NOMO-1 treated with dmso at 0.1 percent for 144 hours (cell line): ENCODE results near the gene NEURL1B.
"Not testable (repeated sequence)": the region's sequence is repeated elsewhere in the genome, so short reads cannot be mapped to it uniquely, and the experiment has no call there.

Source experiments
- DNase-seq: peaks from one replicate; lab custom pipeline; 2025; ENCODE audit not compliant: unreplicated experiment; lab: John Stamatoyannopoulos, UW

NEURL1B gene

DNA sequence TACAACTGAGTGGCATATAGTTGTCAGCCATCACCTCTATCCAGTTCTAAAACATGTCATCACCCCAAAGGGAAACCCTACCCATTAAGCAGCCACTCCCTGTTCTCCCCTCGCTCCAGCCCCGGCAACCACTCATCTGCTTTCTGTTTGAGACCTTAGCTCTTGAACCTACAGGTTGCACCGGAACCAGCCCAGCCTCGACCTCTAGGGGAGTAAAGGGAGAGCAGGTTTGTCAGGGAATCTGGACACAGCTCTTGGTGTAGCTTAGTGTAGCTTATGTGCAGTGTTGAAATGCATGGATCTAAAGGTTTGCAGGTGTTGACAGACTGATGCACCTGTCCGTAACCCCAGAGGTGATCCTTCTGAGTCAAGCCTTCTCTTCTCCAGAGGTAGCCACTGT is 30.0 kb downstream of the NEURL1B start:
- DNase-seq: no peak

DNA sequence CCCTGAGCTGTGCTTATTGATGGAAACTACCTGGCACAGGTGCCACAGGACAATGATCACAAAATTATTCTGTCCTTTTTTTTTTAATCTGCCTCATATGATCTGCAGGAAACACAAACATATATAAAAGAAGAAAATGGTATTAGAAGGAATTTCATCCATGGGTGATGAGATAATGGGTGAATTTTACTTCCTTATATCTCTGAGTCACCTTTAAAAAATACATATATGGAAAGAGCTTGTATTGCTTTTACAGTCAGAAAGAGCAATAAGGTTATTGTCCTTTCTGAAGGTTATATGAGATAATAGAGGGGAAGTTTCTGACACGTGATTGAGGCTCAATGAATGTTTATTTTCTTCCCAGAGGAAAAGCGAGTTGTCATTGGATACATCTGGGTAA is 31.6 kb downstream of the NEURL1B start:
- DNase-seq: no peak

DNA sequence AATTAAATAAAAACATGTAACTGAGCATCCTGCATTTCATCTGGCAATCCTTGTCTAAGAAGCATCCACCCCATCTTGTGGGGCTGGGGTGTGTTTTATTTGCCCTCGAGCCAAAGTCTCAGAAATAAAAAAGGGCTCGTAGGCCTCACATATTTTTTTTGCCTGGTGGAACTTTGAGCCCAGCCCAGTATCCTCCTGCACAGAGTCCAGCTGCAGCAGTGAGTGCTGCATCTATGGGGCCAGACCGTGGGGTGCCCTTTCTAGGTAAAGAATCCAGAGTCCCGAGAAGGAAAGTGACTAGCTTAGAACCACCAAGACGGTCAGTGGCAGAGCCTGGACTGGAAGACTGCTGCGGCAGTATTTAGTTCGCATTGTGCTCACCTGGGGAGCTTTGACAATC is 33.1 kb downstream of the NEURL1B start:
- no peak for DNase-seq

DNA sequence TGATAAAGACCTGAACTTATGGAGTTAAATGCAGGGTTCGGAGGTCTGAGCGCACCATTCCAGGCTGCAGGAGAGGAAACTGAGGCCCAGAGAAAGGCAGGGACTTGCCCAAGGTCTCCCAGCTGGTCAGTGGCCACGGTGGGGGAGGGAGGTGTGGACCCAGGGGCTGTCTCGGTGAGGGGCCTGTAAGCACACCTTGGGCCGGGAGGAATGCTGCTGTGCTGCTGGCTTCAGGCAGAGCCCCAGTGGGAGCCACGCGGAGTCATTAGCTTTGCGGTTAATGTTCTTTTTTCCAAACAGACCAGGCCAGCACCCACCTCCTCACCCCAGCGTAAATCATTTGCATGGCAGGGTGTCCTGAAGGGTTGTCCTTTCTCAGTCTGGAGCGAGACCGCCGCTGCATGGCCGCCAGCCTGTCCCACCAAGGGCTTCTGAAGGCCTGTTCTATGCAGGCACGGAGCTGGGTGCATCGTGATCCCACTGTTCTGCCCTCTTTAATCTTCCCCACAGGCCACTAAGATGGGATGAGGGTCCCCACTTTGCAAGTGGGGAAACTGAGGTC is 35.9 kb downstream of the NEURL1B start:
- no peak for DNase-seq

DNA sequence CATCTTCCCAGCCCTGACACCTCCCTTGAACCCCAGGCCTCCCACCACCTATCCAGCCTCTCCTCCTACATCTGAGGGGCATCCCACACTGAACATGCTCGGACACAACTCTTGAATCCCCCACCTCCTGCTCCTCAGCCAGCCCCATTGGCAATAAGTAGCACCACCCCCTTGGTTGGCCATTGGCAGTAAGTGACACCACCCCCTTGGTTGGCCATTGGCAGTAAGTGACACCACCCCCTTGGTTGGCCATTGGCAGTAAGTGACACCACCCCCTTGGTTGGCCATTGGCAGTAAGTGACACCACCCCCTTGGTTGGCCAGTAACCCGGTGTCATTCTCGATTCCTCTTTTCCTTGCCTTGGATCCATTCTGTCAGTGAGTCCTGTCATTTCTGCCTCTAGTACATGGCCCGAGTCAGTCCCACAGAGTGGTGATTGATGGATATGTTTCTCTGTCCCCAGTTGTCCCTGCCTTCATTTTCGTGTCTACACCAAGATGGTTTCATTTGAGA is 37.4 kb downstream of the NEURL1B start:
- DNase-seq: not testable (repeated sequence)

DNA sequence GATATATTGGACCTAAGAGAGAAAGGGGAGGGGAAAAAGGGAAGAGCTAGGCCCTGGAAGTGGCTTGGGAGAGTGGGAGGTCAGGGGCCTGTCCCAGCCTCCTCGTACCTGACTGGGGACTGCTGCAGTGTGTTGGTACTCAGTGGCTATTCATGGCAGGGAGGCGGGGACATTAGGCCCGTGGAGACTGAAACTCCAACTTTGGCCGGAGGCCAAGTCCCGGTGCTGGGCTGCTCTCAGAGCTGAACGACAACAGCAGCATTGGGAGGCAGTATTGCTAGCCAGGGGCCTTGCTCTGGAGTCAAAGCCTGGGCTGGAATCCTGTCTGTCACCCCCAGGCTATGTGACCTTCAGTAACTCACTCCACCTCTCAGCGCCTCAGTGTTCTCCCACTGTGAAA is 37.8 kb downstream of the NEURL1B start:
- no peak for DNase-seq

DNA sequence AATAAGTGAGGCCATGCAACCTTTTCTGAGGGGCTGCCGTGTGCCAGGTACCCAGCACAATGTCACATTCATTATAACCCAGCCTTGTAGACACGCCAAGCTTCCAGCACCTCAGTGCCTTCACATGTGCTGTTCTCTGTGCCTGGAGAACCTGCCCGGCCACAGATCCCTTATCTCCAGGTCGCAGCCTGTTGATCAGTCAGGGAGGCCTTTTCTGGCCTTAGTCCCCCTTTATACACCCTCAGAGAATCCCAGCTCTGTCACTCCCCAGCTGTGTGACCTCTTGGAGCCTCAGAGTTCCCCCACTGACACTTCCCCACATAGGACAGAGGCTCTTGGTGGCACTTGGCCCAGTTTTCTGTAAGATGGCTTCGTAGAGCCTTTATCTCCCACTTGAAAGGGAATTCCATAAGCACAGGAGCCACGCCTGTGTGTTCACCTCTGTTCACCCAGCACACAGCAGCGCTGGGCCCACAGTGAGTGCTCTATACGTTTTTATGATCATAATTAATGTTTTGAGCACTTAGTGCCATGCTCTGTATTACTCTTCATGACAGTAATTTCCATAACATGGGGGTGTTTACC is 38.7 kb downstream of the NEURL1B start:
- DNase-seq: no peak

DNA sequence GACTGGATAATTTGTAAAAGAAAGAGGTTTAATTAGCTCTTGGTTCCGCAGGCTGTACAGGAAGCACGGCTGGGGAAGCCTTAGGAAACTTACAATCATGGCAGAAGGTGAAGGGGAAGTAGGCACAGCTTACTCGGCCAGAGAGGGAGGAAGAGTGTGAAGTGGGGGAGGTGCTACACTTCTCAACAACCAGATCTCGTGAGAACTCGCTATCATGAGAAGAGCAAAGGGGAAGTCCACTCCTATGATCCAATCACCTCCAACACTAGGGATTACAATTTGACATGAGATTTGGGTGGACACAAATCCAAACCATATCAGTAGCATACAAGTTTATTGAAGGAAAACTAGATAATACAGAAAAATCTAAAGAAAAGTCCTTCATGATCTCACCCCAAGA is 39.9 kb downstream of the NEURL1B start:
- DNase-seq: peak; percentile 41

DNA sequence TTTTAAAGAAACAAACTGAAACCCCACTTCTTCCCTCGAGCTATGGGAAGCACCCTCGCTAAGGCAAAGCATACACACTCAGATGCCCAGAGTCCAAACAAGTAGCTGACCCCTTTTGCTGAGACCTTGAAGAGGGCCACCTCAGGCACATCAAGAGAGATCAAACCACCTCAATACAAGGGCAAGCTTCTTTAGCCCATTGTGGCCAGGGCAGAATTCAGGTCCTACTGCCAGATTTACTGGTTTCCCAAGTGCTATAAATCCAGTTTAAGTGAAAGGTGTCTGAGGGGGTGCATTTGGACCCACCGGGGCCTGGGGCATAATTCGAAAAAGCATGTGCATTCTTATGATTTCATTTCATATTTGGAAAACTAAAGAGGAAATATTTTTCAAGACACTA is 40.4 kb downstream of the NEURL1B start:
- DNase-seq: no peak

DNA sequence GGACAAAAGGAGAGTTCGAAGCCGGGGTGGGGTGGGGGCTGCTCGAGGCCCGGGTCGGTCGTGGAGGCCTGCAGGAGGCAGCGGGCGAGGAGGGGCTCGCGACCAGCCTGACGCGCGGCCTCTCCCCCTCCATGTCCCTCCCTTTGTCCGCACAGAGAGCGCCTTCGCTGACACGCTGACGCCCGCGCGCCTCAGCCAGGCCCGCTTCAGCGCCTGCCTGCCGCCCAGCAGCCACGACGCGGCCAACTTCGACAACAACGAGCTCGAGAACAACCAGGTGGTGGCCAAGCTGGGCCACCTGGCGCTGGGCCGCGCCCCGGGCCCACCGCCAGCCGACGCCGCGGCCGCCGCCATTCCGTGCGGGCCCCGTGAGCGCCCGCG is 42.2 kb downstream of the NEURL1B start:
- no peak for DNase-seq

DNA sequence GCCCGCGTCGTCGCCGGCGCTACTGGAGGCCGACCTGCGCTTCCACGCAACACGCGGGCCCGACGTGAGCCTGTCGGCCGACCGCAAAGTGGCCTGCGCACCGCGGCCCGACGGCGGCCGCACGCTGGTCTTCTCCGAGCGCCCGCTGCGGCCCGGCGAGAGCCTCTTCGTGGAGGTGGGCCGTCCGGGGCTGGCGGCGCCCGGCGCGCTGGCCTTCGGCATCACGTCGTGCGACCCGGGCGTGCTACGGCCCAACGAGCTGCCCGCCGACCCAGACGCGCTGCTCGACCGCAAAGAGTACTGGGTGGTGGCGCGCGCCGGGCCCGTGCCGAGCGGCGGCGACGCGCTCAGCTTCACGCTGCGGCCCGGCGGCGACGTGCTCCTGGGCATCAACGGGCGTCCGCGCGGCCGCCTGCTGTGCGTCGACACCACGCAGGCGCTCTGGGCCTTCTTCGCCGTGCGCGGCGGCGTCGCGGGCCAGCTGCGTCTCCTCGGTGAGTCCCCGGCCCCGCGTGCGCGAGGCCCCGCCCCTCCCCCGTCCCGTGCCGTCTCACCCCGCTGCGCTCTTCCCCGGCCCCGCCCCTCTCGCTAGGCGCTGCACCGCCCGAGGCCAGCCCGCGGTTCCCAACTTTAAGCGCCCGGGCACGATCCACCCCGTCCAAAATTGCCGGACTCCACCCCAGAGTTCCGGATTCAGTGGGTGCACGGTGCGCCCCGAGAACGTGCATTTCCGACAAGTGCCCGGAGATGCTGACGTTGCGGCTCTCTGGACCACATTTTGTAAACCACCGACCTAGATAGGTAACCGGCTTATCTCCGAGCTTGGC is 42.8 kb downstream of the NEURL1B start:
- no peak for DNase-seq

DNA sequence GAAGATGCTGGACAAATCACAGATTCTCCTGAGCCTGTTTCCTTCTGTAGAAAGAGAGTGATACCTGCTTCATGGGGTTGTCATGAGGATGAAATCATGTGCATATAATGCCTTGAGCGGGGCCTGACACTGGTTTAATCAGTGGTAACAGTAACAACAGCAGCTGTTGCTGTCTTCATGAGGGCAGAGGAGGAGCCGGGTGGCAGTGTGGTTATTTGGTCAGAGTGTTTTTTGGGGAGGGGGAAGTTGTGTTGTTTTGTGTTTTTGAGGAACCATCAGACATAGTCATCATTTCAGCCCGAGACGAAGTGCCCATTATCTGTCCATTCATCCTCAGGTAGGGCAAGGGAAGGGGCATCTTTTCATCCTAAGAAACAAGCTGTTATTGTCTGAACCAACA is 44.0 kb downstream of the NEURL1B start:
- DNase-seq: no peak

DNA sequence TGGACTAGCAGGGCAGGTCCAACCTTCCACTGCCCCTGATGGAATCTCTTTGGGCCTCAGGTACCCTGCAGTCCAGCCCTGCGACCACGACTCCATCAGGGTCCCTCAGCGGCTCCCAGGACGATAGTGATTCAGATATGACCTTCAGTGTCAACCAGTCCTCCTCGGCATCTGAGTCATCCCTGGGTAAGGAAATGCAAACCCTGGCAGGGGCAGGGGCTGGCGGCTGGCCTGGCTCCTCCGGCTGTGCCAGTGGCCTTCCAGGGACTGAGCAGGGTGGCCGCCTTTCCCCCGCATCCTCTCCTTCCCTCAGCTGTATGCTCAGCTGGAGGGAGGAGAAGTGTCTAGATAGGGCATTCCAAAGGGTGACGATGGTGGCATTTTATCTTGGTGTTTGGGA is 45.0 kb downstream of the NEURL1B start:
- no peak for DNase-seq

DNA sequence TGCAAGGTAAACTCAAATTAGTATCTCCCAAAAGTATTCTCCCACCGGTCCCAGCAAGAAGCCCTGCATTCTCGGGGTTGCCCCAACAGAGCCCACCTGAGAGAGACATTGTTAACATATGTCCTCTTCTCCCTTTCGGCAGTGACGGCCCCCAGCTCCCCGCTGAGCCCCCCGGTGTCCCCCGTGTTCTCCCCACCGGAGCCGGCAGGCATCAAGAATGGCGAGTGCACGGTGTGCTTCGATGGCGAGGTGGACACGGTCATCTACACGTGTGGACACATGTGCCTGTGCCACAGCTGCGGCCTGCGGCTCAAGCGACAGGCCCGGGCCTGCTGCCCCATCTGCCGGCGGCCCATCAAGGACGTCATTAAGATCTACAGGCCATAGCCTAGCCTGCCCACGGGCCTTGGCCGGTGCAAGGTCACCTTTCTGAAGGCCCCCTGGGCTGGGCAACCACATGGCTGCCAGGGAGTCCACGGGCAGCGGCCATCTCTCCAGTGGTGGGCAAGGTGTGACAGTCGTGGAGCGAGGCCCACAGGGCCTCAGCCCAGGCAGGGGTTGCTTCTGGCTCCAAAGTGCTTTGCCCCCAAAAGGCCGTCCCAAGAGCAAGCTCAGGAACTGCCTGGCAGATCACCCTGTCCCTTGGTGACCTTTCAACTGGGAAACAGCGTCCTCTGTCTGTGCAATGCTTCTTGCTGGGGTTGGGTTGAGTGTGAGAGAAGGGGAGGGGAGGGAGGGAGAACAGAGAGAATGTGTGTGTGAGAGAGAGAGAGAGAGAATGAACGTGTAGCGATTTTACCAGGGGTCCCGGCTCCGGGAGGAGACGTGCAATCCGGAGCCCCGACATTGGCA is 45.7 kb downstream of the NEURL1B start:
- no peak for DNase-seq

DNA sequence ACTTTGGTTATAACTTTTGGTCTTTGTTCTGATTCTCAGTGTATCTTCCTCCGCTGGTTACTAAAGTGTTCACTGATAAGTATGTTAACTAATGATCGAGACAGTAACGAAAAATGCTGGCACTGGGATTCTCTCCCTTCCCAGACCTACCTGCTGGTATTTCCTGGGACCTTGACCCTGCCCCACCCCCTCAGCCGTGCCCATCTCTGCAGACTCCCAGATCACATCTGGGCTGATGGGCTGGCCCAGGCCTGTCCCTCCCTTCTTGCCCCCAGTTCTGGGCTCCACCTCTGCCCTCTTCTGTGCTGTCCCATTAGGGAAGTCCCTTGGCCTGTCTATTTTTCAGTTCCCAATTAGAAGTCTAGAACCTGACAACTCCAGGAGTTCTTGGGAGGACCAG is 46.9 kb downstream of the NEURL1B start:
- no peak for DNase-seq

DNA sequence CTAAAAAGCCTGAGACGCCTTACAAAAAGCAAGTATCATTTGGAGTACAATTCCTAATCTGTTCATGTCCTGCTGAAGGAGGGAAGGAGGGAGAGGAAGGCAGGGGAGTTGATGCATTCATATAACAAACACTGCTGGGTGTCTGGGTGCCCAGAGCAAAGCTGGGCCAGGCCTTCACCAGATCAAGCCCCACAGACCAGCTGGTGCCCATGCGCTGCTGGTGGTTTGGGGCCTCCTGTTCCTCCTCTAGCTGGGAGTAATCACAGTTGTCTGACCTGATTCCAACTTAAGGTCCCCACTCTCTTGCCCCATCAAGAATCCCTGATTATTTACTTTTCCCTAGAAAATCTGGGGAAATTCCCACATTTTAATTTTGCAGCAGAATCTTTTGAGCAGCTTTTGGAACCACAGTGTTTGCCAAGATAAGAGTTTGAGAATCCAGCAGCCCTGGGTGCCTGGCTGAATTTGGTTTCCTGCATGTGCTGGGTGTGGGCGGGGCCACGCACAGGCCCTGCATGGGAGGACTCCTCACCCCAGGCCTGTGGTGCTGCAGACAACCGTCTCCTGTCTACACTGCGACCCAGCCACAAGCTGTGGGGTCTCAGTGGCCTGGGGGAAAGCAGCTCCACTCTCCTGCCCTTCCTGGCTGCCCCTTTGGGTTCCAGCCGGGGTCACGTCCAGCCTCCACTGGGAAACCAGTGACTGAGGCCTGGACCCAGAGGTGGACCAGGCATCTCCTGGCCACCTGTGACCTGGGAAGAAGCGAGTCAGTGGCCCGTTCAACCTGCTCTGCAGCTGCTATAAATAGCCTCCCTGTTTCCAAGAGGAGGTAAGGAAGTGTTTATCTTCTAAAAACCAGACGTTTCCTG is 47.5 kb downstream of the NEURL1B start:
- no peak for DNase-seq

DNA sequence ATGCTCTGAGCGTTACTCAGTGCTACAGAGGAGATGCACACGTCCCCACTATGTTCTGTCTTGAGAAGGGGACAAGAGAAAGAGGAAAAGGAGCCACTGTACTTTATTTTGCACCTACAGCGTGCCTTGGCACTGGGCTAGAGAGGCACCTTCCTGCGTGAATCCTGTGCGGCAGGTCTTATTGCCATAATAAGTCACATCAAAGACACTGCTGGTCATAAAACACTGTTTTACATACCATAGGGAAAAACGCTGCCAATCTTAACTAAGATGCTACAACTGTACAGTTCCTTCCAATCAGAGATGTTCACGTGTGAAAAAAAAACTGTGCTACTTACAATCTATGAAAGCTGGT is 48.1 kb downstream of the NEURL1B start:
- no peak for DNase-seq

DNA sequence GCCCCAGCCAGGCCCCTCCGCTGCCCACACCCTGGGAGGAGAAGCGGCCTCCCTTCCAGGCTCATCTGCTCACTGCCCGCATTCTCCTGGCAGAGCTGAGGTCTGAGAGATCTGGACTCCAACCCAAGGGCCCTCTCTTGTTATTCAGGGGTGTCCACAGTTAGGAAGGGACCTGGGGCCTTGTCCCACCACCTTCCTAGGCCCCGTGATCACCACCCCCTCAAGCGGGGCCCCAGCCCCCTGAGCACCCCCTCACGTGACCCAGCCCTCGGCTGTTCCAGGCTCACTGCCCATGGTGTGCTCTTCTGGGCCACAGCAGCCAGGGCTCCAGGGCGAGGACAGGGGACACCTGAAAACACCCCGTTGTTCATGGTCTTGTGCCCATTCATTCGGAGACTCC is 48.7 kb downstream of the NEURL1B start:
- no peak for DNase-seq

DNA sequence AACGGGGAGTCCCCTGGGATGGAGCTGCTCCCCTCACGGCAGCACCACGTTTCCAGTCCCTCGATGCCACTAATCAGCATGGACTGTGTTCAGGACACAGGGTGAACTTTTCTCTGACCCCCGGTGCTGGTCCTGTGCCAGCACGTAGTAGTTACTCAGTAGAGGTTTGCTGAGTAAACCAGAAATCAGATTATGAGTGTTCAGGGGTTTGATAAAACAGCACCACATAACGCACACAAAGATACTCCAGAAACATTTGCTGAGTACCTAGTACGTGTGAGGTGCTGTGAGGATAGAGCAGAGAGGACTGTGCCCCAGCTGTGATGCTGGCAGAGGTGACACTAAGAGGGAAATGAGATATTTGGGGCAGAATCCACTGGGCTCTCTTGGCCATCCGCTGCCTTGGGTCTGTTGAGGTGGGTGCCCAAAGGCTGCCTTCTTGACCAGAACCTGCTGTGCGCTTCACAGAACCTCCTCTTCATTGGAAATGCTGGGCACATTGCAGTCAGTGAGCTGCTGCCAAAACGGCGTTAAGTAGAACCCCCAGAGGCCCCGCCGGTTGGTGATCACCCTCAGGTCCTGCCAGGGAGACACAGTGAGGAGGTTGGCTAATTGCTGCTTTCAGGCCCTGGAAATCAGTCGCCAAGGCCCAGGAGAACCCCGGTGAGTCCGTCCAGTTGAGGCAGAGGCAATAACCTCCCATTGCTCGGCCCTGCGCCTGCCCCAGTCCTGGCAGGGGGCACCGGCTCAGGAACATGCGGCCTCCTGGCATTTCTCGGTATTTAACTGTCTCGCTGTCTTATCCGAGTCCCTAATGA is 49.4 kb downstream of the NEURL1B start:
- no peak for DNase-seq

DNA sequence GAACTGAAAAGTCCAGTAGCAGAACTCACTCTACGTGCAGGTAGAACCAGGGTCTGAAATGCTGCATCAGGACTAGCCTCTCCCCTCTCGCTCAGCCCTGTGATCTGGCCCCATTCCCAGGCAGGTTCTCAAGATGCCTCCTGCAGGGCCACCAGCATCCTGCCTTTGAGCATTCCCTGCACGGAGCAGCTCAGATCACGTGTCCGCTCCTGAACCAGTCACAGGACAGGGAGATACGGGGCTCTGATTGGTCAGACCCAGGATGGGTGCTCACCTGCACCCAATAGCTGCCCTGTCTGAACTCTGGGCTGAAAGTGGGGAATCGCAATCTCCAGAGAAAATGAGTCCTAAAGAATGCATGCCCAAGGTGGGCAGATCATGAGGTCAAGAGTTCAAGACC is 50.8 kb downstream of the NEURL1B start:
- DNase-seq: no peak
